Measurements from ENCODE around the gene USP6.
"Not testable (repeated sequence)": the region's sequence is repeated elsewhere in the genome, so short reads cannot be mapped to it uniquely, and the experiment has no call there.

The USP6 gene

GRCh38 chr17:5131146-5131715, 15.4 kb downstream of the USP6 start (continued):
- TF ChIP-seq CSRNP3 (CRISPR knock-in tag; IDR thresholded peaks at IDR 0.05): no peak
- no peak for TF ChIP-seq ARNTL (CRISPR knock-in tag; IDR thresholded peaks at IDR 0.05; ENCODE audit: borderline replicate concordance, low read depth)
- TF ChIP-seq ISL1 (CRISPR knock-in tag; IDR thresholded peaks at IDR 0.05): no peak
- TF ChIP-seq, protein P1, sequence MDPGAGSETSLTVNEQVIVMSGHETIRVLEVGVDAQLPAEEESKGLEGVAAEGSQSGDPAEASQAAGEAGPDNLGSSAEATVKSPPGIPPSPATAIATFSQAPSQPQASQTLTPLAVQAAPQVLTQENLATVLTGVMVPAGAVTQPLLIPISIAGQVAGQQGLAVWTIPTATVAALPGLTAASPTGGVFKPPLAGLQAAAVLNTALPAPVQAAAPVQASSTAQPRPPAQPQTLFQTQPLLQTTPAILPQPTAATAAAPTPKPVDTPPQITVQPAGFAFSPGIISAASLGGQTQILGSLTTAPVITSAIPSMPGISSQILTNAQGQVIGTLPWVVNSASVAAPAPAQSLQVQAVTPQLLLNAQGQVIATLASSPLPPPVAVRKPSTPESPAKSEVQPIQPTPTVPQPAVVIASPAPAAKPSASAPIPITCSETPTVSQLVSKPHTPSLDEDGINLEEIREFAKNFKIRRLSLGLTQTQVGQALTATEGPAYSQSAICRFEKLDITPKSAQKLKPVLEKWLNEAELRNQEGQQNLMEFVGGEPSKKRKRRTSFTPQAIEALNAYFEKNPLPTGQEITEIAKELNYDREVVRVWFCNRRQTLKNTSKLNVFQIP (CRISPR knock-in tag; IDR thresholded peaks at IDR 0.05; ENCODE audit: borderline replicate concordance, low read depth): no peak

- ATAC-seq: not testable (repeated sequence)
Measured at GRCh38 chr17:5131799-5132502, 16.1 kb downstream of the USP6 start.

- ATAC-seq: not testable (repeated sequence)
Measured at GRCh38 chr17:5132503-5133225, 16.8 kb downstream of the USP6 start.

GRCh38 chr17:5133311-5133710, 17.5 kb downstream of the USP6 start:
- TF ChIP-seq, protein P1 (CRISPR knock-in tag; IDR thresholded peaks at IDR 0.05; ENCODE audit: borderline replicate concordance, low read depth): no peak
- TF ChIP-seq, protein P2, sequence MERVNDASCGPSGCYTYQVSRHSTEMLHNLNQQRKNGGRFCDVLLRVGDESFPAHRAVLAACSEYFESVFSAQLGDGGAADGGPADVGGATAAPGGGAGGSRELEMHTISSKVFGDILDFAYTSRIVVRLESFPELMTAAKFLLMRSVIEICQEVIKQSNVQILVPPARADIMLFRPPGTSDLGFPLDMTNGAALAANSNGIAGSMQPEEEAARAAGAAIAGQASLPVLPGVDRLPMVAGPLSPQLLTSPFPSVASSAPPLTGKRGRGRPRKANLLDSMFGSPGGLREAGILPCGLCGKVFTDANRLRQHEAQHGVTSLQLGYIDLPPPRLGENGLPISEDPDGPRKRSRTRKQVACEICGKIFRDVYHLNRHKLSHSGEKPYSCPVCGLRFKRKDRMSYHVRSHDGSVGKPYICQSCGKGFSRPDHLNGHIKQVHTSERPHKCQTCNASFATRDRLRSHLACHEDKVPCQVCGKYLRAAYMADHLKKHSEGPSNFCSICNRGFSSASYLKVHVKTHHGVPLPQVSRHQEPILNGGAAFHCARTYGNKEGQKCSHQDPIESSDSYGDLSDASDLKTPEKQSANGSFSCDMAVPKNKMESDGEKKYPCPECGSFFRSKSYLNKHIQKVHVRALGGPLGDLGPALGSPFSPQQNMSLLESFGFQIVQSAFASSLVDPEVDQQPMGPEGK (CRISPR knock-in tag; IDR thresholded peaks at IDR 0.05; ENCODE audit: borderline replicate concordance): no peak
- TF ChIP-seq ZFP30 (CRISPR knock-in tag; IDR thresholded peaks at IDR 0.05) (no peak), ESRRG (CRISPR knock-in tag; IDR thresholded peaks at IDR 0.05) (no peak), ZNF70 (CRISPR knock-in tag; IDR thresholded peaks at IDR 0.05) (no peak), ZNF565 (CRISPR knock-in tag; conservative IDR thresholded peaks at IDR 0.05; ENCODE audit: low read depth) (no peak), CSRNP3 (CRISPR knock-in tag; IDR thresholded peaks at IDR 0.05) (no peak), ZFP3 (CRISPR knock-in tag; IDR thresholded peaks at IDR 0.05) (no peak), ZC3H10 (CRISPR knock-in tag; IDR thresholded peaks at IDR 0.05) (no peak), SNAI2 (CRISPR knock-in tag; IDR thresholded peaks at IDR 0.05) (no peak), RARB (CRISPR knock-in tag; IDR thresholded peaks at IDR 0.05) (no peak), TCF4 (CRISPR knock-in tag; IDR thresholded peaks at IDR 0.05; ENCODE audit: borderline replicate concordance) (no peak), TOX (CRISPR knock-in tag; IDR thresholded peaks at IDR 0.05; ENCODE audit: borderline replicate concordance) (no peak), CREB5 (CRISPR knock-in tag; IDR thresholded peaks at IDR 0.05; ENCODE audit: low read depth) (no peak), GLIS3 (CRISPR knock-in tag; IDR thresholded peaks at IDR 0.05) (no peak), BACH2 (CRISPR knock-in tag; IDR thresholded peaks at IDR 0.05; ENCODE audit: borderline replicate concordance) (no peak)
- TF ChIP-seq, protein P3, sequence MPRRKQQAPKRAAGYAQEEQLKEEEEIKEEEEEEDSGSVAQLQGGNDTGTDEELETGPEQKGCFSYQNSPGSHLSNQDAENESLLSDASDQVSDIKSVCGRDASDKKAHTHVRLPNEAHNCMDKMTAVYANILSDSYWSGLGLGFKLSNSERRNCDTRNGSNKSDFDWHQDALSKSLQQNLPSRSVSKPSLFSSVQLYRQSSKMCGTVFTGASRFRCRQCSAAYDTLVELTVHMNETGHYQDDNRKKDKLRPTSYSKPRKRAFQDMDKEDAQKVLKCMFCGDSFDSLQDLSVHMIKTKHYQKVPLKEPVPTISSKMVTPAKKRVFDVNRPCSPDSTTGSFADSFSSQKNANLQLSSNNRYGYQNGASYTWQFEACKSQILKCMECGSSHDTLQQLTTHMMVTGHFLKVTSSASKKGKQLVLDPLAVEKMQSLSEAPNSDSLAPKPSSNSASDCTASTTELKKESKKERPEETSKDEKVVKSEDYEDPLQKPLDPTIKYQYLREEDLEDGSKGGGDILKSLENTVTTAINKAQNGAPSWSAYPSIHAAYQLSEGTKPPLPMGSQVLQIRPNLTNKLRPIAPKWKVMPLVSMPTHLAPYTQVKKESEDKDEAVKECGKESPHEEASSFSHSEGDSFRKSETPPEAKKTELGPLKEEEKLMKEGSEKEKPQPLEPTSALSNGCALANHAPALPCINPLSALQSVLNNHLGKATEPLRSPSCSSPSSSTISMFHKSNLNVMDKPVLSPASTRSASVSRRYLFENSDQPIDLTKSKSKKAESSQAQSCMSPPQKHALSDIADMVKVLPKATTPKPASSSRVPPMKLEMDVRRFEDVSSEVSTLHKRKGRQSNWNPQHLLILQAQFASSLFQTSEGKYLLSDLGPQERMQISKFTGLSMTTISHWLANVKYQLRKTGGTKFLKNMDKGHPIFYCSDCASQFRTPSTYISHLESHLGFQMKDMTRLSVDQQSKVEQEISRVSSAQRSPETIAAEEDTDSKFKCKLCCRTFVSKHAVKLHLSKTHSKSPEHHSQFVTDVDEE (CRISPR knock-in tag; IDR thresholded peaks at IDR 0.05): no peak
- no peak for ATAC-seq

DNA sequence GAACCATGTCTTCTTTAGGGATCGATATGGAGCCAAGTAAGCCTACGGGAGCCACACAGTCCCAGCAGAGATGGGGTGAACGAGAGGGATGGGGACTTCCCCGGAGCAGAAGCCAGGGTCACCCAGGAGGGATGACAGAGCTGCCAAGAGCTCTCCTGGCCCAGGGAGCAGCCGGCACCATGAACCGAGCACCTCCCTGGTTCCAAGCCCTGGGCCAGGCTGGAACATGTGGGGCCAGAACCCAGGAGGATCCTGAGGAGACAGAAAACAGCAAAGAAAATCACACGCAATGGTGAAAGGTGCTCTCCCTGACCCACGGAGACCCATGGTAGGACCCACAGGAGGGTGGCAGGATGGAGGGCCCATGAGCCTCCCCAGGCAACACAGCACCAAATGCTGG, 18.1 kb downstream of the USP6 start:
- not testable (repeated sequence) for ATAC-seq

DNA sequence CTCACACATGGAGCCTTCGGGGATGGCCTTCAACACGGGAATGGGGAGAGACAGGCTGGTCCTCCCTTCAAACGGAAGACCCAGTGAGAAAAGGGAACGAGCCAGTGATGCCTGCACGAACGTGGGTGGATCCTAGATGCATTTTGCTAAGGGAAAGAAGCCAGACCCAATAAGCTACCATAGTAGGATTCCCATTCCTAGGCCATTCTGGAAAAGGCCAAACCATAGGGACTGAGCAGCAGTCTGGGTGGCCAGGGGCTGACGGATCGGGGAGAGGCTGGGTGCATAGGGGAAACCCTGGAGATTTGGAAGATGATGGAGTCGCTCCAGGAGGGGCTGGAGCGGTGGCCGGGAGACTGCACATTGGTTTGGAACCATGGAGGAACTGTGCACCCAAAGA, 18.7 kb downstream of the USP6 start:
- not testable (repeated sequence) for ATAC-seq

All from SK-N-SH treated with all-trans-retinoic acid at 6 μM for 48 hours (cell line).